PFSK-1 (cell line): ENCODE measurements around the gene ECE1.

Experiments used
- FOXP2 ChIP-seq: optimal IDR thresholded peaks from 2 replicates; pipeline ENCODE3; 2011; ENCODE audit warnings: borderline replicate concordance, control low read depth, inconsistent platforms; ENCODE audit not compliant: insufficient read depth; ENCODE audit errors: extremely low read length, extremely low read depth
- POLR2AphosphoS5 ChIP-seq: IDR thresholded peaks from 2 replicates; pipeline ENCODE4 v1.6.1; 2012; ENCODE audit warnings: low read depth, mild to moderate bottlenecking, control low read depth, low read length, moderate library complexity
- REST ChIP-seq, 2 experiments: IDR thresholded peaks; 2 replicates each; pipeline versions ENCODE4 v1.6.1 to v1.8.0; 2011 to 2012; ENCODE audit warnings: low read depth in 2 of 2, low read length in 2 of 2, control low read depth in 1 of 2, inconsistent platforms in 1 of 2, mild to moderate bottlenecking in 1 of 2, moderate library complexity in 1 of 2; ENCODE audit not compliant: insufficient read depth in 1 of 2
- SIN3A ChIP-seq: IDR thresholded peaks from 2 replicates; pipeline ENCODE4 v1.6.1; 2012; ENCODE audit warnings: mild to moderate bottlenecking, low read length, moderate library complexity, borderline replicate concordance; ENCODE audit not compliant: insufficient read depth
- TAF1 ChIP-seq: IDR thresholded peaks from 2 replicates; pipeline ENCODE4 v1.6.1; 2012; ENCODE audit warnings: low read length, control low read depth, borderline replicate concordance; ENCODE audit not compliant: insufficient read depth

ECE1 gene

GRCh38 chr1:21334214-21335087 lies 44.2 kb upstream of the ECE1 start:
- TF ChIP-seq SIN3A (no peak), FOXP2 (no peak)

- no peak for TF ChIP-seq POLR2AphosphoS5
- no peak for TF ChIP-seq REST (IDR thresholded peaks at IDR 0.05; ENCODE audit: insufficient read depth in 1 of 2, low read depth in 2 of 2, low read length in 2 of 2)
These were observed 43.6 kb upstream of the ECE1 start for GRCh38 chr1:21333824-21334213.

GRCh38 chr1:21332554-21333311 lies 42.5 kb upstream of the ECE1 start:
- TF ChIP-seq SIN3A = no peak
- TF ChIP-seq REST (IDR thresholded peaks at IDR 0.05; ENCODE audit: insufficient read depth in 1 of 2, low read depth in 2 of 2, low read length in 2 of 2) = no peak
- TF ChIP-seq FOXP2 = no peak
- no peak for TF ChIP-seq POLR2AphosphoS5
- TF ChIP-seq TAF1 = no peak

- TF ChIP-seq REST (IDR thresholded peaks at IDR 0.05; ENCODE audit: insufficient read depth in 1 of 2, low read depth in 2 of 2, low read length in 2 of 2) (no peak), POLR2AphosphoS5 (no peak), SIN3A (no peak), TAF1 (no peak), FOXP2 (no peak)
These were observed 41.7 kb upstream of the ECE1 start for GRCh38 chr1:21331752-21332478.

- no peak for TF ChIP-seq FOXP2
- TF ChIP-seq TAF1 = no peak
- no peak for TF ChIP-seq REST (IDR thresholded peaks at IDR 0.05; ENCODE audit: insufficient read depth in 1 of 2, low read depth in 2 of 2, low read length in 2 of 2)
- no peak for TF ChIP-seq POLR2AphosphoS5
- no peak for TF ChIP-seq SIN3A
These were observed 40.3 kb upstream of the ECE1 start for GRCh38 chr1:21330544-21330943.
